ENCODE data around the gene CPE.

DNA sequence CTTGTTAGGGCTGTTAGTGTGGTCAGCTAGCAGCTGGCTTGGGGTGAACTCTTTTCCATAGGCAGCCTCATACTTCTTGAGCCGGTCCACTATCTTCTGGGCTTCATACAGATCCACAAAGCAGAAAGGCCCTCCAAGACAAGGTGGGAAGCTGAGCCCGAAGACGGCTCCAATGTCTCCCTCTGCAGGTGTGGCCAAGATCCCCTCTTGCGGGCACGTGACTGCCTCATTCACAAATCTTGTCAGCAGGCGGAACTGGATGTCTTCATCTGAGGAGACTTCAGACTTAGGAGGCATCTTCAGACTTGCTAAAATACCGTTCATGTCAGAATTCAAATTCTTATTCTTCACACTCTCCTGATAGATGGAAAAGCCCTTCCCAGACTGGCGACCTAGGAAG, 25.3 kb downstream of the CPE start:
- no peak for TF ChIP-seq CSDC2 (CRISPR knock-in tag; IDR thresholded peaks at IDR 0.05)
- TF ChIP-seq ZNF565 (CRISPR knock-in tag; conservative IDR thresholded peaks at IDR 0.05; ENCODE audit: low read depth) = no peak
- TF ChIP-seq ZFP3 (CRISPR knock-in tag; IDR thresholded peaks at IDR 0.05) = no peak
- no peak for TF ChIP-seq ZNF8 (CRISPR knock-in tag; IDR thresholded peaks at IDR 0.05)
- no peak for TF ChIP-seq SNAI2 (CRISPR knock-in tag; IDR thresholded peaks at IDR 0.05)
- TF ChIP-seq ZNF70 (CRISPR knock-in tag; IDR thresholded peaks at IDR 0.05) = no peak

All from SK-N-SH treated with all-trans-retinoic acid at 6 μM for 48 hours (cell line).